Islet precursor cell (in vitro differentiated cells): ENCODE measurements around the gene STK16.

Source experiments
- DNase-seq: peaks from one replicate; pipeline ENCODE4 v3.0.0-alpha.2; 2018

STK16 gene

DNA sequence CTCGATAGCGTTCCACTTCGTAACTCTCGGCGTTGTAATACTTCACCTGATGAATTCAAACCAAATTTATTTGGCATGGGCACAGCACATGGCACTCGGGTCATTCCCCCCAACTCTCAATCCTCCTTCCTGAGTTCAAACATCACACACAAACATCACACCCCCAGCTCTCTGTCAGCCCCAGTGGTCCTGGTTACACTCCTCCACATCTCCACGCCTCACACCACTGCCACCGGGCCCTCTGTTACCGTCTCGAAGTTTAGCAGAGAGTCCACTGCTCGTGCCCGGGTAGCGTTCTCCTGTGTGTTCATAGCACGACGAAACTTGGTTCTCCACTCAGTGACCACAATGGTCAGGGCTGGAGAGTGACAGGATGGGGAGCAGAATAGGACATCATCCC lies 31.1 kb upstream of the STK16 start:
- no peak for DNase-seq

DNA sequence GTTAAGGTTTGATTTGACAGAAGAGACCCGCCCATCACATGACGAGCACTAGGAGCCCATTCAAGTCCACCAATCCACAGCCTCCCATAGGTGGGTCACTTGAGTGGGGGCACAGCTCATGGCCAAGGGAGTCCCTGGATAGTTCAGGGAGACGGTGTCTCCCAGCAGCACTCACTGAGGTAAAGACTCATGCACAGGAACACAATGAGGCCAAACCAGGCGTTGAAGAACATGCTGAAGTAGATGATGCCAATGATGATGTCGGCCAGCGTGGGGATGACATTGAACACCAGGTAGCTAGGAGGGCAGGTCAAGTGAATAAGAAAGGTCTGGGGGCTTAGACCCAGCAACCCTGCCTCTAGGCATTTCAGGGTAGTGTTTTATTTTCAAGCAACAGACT lies 30.5 kb upstream of the STK16 start:
- DNase-seq = no peak

DNA sequence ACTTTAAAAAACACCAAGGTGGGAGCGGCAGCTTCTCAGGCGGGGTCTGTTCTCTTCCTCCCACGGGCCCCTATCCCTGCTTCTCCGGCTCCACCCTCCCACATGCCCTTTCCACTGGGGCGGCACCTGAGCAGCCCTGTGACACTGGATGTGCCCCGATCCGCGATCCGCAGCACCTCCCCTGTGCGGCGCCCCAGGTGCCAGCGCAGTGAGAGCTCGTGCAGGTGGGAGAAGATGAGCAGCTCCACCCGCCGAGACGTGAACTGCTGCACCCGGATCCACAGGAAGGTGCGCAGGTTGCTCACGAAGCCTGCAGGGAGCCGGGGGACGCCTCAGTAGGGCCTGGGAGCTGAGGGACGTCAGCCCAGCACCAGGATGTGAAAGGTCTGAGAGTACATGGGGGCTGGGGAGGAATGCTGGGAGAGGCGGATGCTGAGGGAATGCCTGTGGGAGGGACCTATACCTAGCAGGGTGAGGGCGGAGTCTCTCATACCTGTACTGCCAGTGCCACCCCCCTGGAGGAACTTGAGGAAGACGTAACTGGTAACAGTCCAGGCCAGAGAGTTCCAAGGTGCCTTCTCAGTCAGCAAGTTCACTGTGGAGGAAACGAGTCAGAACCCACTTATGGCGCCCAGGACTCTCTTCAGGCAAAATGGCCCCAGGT lies 29.3 kb upstream of the STK16 start:
- no peak for DNase-seq

DNA sequence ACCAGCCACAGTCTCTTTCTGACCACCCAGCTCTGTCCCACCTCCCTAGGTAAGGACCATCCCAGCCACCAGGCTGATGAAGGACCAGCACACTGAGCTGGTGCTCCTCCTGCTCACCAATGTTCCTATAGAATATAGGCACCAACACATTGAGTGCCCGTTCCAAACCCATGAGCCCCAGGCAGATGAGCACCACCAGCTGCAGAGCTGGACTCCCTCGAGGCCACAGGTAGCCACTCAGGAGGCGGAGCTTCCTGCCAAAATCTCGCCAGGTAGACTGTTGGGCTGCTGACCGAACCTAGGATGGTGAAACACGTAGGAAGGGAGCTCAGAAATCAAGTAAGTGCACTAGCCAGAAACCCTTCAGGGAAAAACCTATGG lies 28.8 kb upstream of the STK16 start:
- no peak for DNase-seq

DNA sequence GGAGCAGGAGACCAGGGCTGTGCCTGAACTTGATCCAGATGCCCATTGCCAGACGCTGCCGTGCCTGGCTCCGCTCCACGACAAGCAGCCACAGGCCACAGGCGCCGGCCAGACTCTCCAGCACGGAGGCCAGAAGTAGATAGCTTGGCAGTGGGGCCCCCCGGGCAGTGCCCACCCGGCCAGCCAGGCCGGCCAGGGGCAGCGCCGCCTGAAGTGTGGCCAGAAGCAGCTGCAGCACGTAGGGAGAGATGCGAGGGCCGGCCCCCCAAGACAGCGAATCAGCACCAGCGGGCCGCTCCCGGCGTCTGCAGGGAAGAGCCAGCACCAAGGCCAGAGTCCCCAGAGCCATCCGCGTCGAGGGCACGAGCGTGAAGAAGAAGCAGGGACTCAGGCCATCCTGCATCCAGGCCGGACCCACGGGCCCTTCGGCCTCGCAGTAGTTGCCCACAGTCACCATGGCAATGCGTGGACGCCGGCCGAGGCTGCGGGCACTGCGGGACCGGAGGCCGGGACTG lies 27.0 kb upstream of the STK16 start:
- peak; percentile 90 for DNase-seq

DNA sequence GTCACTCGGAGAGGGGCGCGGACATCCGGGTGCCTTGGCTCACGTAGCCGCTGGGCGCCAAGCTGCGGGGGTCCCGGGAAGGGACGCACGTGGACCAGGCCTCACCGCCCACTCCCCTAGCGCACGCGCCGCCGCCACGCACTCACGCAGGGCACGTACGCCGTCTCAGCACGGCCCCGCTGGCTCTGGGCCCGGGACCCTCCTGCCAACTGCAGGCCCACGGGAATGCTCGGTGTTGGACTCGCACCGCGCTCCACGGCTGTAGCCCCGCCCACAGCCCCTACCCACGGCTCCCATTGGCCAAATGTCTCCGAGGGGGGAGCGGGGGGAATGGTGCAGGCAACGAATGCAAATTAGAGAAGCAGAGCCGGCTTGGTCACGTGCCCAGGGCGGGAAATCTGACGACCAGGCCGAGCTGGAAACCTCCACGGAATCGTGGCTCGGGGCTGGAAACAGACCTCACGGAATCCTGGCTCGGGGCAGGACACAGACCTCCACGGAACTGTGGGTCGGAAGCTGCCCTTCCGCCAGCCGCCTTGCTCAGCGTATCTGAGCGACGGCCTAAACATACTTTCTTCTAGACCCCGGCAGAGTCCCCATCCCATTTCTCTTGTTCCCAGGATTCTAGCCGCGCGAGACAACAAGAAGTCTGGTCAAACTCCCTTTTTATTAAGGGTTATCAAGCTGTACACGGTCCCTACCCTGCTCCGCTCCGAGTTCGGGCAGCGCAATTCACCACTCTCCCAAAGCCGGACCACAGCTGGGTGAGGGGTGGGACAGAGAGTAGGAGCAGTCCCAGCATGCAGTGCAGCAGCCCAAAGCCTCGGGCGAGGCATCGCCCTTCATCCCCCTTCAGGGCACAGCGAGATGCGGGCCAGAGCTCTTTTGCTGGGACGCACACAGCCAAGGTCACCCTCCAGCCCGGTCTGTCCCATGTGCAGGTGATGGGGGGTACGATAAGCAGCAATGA lies 26.3 kb upstream of the STK16 start, which contains the start of gene ABCB6:
Gene ABCB6 (minus strand): TSS at position 227 of the 970 bp plus-strand sequence. CDS start 285 bp downstream, outside the sequence.
- DNase-seq = peak; percentile 96

DNA sequence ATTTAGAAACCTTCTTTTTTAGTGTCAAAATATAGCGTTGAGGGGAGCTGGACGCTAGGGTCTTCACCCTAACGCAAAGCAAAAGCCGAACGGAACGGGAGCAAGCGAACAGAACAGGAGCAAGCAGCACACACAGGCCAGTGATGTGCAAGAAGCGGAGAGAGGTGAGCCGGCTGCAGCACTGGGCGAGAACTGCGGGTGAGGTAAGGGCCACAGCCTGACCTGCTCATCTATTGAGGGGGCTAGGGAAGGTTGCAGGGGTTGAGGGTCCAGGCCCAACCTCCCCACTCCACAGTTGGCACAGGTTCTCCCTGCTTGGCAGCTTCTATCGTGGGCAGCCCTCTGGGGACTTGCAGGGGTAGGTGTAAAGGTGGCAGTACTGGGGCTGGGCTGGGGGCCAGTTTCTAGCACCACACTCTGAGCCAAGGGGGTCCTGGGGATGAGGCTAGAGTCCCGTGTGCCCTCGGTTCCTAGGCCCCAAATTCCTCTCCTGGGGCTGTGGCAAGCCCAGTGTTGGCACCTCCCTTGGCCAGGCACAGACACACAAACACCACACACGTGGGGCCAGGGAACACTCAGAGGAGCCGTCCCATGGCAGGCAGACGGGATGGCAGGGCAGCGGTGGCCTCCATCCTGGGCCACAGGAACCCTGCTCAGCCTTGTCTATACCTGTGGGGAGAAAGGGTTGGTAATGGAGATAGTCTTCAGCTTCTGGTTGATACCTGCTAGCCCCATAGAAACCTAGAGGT lies 25.3 kb upstream of the STK16 start:
- DNase-seq = no peak

DNA sequence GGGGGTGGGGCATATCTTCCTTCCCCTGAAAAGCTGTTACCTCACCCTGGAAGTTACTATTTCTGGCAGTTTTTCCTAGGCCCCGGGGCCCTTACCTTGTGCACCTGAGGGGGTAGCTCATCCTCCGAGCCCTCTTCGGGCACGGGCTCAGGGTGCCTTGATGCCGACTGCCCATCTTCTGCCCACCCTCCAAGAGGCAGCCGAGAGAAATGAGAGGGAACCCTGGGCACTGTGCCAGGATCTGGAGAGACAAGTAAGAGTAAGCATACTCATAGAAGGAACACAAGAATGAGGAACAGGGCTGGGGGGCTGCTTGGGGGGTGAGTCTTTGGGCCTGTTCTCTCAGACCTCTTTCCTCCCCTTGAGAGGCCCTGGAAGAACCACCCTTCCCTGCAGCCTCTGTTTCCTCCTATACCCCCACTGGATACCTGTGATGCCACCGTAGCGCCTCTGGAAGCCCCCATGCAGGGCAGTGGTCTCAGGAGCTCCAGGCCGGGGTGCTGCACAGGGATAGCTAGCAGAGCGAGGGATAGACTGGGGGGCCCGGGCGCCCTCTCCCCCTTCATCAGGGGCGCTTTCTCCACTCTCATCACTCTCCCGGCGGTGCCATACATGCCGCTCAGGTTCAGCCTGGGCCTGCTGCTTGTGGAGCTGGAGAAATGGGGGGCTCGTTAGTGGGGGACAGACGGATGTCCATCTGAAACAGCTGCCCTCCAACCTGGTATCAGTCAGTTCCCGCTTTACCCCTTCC lies 24.5 kb upstream of the STK16 start:
- DNase-seq = no peak

DNA sequence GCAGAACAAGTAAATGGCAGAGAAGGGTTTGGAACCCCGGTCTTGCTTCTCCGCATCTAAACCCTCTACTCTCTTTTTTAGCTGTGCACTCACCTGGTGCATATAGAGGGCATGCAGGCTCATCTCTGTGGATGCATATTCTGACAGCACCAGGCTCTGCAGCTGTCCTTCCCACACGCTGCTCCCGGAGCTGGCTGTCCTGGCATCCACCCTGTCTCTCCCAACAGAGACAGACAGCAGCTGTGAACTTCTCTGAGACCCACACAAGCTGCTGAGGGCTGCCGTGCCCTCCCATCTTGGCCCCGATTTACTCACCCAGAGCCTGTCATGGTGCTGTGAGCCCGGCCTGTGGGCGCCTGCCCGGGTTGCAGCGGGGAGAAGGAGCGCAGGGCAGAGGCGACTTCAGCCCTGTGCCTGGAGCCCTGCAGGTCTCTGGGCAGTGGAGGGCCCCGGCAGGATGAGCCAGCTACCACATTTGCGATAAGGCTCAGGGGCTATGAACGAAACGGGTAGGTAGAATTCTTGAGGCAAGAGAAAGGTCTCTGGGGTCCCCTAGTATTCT lies 23.2 kb upstream of the STK16 start:
- DNase-seq = no peak

DNA sequence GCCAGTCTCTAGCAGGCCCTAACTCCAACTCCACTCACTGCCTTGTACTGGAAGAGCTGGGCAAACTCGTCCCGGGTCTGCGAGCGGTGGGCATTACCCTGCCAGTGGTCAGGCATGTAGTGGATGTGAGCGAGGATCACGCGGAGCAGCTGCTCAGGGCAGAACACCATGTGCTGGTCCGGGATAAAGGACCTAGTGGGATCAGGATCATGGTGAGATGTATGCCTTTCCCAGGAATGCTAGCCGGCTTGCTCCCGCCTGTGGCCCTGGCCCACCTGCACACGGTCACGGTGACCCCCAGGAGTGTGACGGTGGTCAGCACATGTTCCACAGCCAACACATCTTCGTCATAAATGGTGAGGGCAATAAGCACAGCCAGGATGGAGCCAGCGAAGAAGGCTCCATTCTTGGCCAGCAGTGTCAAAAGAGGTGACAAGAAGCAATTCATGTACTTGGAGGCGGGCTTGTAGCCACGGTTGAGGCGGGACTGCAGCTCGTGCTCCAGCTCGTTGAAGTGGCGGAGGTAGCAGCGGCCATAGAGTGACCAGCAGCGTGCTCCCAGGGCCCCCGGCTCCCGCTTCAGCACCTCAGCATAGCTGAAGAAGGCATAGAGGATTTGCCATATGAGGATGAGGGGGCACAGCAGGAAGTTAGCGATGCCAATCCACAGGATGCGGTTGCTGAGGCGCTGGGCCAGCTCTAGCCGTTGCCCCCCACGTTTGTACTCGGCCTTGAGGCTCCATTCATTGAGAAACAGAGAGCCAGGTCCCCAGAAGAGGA lies 21.3 kb upstream of the STK16 start:
- DNase-seq = no peak

DNA sequence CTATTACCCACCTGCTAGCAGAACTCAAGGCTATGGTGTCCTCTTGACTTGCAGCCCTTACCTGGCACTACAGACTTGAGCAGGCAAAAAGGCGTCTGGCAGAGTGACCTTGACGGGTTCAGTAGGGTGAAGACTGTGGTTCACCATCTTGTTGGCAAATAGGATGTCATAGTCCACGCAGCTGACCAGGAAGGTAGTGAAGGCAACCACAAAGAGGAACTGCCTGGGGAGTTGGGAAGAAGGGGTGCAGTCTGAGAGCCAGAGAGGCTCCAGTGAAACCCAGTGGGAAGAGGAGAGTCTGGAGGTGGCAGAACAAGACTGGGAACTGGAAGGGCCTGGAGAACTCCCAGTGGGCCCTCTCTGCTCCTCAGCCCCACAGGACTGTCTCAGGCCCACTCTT lies 19.9 kb upstream of the STK16 start:
- no peak for DNase-seq

DNA sequence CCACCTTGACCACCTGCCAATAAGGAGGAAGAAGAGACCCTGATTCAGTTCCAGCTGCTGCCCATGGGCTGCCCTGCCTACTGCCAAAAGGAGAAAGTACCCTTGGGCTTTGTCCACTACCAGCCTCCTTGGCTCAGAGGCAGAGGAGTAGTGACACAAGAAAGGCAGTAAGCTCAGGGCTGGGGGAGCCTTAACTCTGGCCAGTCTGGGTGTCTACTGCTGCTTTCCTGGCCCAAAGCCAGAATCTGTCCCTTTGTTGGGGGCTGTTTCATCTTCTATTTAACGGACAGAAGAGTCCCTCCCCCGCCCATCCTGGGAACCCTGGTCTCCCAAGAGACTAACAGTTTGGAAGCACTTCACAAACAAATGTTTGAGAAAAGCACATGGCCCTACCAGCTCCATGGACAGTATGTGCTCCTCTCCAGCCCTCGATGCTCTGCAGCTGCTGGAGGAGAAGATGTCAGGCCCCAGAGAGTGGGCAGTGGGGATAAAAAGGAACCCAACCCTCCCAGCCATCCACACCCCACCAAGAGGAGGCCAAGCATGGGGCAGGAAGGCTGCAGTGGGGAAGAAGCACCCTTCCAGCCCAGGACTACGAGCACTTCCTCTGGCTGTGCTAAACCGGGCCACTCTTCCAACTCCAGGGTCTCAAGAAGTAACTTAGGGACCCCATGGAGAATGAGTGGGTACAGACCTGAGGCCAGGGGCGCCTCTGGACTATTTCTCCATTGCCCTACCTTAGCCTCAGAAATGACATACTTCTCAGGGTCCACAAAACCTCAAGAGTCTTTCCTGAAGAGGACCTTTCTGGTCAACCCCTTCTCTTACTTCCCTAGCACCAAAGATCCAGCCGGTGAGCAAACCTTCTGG lies 17.0 kb upstream of the STK16 start:
- DNase-seq = no peak

DNA sequence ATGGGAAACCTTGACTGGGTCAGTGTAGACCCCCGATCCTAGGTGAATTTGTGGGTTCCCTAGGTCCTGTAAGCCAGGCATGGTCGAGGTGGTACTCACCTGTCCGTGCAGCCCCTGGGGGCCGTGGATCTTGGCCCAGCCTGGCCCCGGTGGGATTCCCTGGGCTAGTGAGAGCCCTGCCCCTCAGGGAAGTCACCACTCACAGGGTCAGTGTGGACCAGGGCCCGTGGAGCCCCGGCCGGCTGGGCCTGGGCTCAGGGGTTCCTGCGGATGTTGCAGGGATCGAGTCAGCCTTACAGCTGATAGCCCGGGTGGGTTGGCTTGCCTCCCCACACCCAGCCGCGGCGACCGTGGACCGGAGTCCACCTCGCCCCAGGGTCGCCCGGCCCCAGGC lies 16.4 kb upstream of the STK16 start:
- no peak for DNase-seq

DNA sequence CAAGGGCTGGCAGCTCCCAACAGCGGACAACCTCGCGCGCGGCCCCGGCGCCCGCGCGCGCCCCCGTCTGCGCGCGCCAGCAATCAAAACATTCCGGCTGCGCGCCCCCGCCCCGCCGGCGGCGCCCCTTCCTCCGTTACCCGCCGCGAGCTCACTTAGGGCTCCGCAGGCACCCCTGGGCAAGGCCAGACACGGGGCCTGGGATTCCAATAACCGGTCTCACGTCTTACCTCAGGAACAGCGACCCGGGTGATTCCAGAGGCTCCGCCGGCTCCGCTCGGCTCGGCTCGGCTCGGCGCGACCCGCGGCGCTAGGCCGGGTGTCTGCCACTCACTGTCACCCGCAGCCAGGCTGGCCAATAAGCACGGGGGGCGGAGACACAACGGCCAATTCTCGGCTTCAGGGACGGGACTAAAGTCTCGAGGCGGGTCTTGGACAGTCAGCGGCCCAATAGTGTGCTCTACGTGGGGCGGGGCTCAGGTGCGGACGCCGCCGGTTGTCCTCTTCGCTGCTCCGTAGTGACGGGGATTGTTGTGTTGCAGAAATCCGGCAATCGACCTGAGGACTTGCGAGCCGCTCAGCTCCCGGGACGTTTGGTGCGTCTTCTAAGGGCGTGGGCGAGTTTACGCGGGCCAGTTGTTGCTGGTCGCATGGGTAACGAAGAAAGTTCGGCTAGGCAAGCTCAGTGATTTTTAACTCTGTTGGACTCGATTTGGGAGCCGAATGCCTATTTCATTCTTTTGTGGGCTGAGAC lies 15.8 kb upstream of the STK16 start, which contains the start of the genes ANKZF1 and ATG9A:
Gene ANKZF1 (plus strand): TSS at position 502 of the 754 bp plus-strand sequence. CDS start 452 bp downstream, outside the sequence.
Gene ATG9A (minus strand): TSS at position 332 of the 754 bp plus-strand sequence. CDS start 1,612 bp downstream, outside the sequence.
- DNase-seq = peak; percentile 100

DNA sequence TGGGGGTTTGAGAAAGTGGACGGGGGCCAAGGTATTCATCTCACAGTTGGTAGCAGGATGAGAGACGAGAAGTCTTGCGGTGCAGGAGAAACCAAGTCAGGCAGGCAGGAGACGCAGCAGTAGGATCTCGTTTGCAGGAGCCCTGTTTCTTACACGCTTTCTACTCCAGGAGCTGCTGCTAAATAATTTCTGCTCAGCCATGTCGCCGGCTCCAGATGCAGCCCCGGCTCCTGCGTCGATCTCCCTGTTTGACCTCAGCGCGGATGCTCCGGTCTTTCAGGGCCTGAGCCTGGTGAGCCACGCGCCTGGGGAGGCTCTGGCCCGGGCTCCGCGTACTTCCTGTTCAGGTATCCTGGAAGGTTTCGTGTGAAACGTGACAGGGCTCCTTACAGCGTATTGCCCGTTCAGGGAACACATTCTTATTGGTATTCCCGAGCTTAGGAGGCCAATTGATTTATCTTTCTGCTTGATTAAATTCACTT lies 15.2 kb upstream of the STK16 start:
- peak; percentile 85 for DNase-seq

DNA sequence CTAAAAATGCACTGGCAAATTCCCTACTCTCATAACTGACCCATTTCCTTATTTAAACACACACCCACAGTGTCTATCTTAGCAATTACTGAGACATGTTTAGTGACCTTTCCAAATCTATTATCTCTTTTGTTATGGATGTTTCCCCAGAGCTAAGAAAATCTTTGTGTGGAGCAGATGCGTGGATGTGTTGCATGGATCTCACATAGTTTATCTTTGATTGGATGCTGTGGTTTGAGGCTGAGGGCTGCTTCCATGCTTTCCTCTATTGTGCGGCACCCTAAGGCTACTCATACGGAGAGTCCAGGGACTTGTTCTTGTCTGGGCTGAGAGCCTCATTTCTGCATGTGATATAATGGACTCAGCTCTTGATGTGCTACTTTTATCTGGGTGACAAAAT lies 10.9 kb upstream of the STK16 start:
- no peak for DNase-seq

DNA sequence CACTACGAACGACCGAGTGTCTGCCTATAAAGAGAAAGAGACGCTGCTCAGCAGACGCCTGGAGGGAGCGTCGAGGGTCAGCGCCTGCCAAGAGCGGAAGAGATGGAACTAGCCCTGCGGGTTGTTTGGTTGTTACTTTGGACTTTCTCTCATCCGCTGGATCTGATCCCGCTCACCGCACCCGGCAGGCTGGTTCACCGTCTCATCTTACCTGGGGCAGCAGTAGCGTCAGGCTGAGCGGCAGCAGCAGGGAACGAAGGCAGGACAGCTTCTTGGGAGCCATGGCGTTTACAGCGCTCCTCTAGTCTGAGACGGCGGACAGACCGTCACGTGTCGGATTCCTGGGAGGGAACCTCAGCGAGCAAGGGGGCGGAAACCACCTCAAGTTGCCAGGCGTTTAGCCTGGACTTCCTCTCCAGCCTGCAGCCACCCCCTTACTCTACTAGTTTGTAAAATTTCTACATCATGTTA lies 2.0 kb upstream of the STK16 start:
- DNase-seq = no peak

DNA sequence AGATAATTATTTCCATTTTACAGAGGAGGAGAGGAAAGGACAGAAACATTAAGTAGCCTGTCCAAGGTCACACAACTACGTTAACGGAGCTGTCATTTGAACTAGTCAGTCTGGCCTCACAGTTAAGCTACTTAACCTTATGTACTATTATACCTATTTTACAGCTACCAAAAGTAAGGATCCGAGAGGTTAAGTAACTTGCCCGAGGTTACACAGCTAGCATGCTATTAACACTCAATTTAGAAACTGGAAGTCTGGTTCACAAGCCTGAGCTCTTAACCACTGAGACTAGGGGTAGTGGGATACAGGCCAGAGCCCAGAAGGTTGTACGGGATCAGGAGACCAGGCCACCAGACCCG lies 511 bp upstream of the STK16 start:
- no peak for DNase-seq

DNA sequence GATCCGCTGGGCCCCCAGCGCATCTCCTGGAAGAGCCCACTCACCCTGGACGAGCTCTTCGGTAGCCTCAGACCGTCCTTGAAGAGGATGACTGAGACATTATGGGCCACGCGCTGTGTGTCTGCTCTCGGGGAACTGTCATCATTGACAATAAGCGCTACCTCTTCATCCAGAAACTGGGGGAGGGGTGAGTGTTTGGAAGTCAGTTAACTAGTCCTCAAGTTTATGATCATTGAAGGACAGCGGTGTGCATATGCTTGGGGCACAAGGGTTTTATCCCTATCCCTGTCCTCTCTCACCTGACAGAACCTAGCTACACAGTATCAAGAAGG lies 586 bp downstream of the STK16 start:
- DNase-seq = no peak
